HUES48 (cell line): Measurements from ENCODE around the gene DCANP1.

ENCODE experiments used
- H3K27ac ChIP-seq: one replicate; pipeline ENCODE4 v1.7.0; 2013; ENCODE audit warnings: low read depth, low read length, inconsistent platforms
- H3K27me3 ChIP-seq: 2 replicates; pipeline ENCODE4 v1.6.1; 2013; ENCODE audit warnings: mild to moderate bottlenecking, low read length; ENCODE audit not compliant: control insufficient read depth, insufficient read depth
- H3K36me3 ChIP-seq: 2 replicates; pipeline ENCODE4 v1.6.1; 2013; ENCODE audit warnings: low read length; ENCODE audit not compliant: control insufficient read depth, insufficient read depth
- H3K4me1 ChIP-seq: 2 replicates; pipeline ENCODE4 v1.6.1; 2013; ENCODE audit warnings: mild to moderate bottlenecking, low read length; ENCODE audit not compliant: control insufficient read depth, insufficient read depth
- H3K4me3 ChIP-seq: 2 replicates; pipeline ENCODE4 v1.5.1; 2013; ENCODE audit warnings: mild to moderate bottlenecking, low read depth, low read length
- H3K9ac ChIP-seq: 2 replicates; pipeline ENCODE4 v1.6.1; 2013; ENCODE audit warnings: mild to moderate bottlenecking, low read depth, low read length, moderate library complexity
- H3K9me3 ChIP-seq: 2 replicates; pipeline ENCODE4 v1.6.1; 2013; ENCODE audit warnings: low read length; ENCODE audit not compliant: control insufficient read depth, insufficient read depth

DCANP1 gene

GRCh38 chr5:135430135-135430437 lies 17.1 kb downstream of the DCANP1 start:
- Histone ChIP-seq H3K4me1 (no peaks in the 10 kb centered on the region), H3K9me3 (peaks cover 5% of the 10 kb centered on the region; the same call in 1 of the 2 replicates), H3K27ac (no peak overlapping the region), H3K4me3 (no peak overlapping the region), H3K36me3 (no peaks in the 10 kb centered on the region), H3K9ac (no peak overlapping the region), H3K27me3 (no peaks in the 10 kb centered on the region)

GRCh38 chr5:135429301-135430134 lies 17.6 kb downstream of the DCANP1 start:
- no peak overlapping the region for H3K4me3 ChIP-seq
- H3K9me3 ChIP-seq, result peaks cover 5% of the 10 kb centered on the region; the same call in 1 of the 2 replicates
- no peaks in the 10 kb centered on the region for H3K36me3 ChIP-seq
- no peaks in the 10 kb centered on the region for H3K4me1 ChIP-seq
- peaks cover 5% of the 10 kb centered on the region; the same call in 1 of the 2 replicates for H3K27me3 ChIP-seq
- H3K9ac ChIP-seq, result no peak overlapping the region
- no peak overlapping the region for H3K27ac ChIP-seq

GRCh38 chr5:135428586-135428985 lies 18.6 kb downstream of the DCANP1 start:
- Histone ChIP-seq H3K4me1 (no peaks in the 10 kb centered on the region), H3K4me3 (no peak overlapping the region), H3K9me3 (peaks cover 5% of the 10 kb centered on the region; the same call in 1 of the 2 replicates), H3K27me3 (peaks cover 7% of the 10 kb centered on the region; the same call in 1 of the 2 replicates), H3K27ac (no peak overlapping the region), H3K9ac (no peak overlapping the region), H3K36me3 (no peaks in the 10 kb centered on the region)

- H3K27me3 ChIP-seq, result peaks cover 12% of the 10 kb centered on the region; the same call in 1 of the 2 replicates
- peaks cover 5% of the 10 kb centered on the region; the same call in 1 of the 2 replicates for H3K9me3 ChIP-seq
- H3K27ac ChIP-seq, result no peak overlapping the region
- no peak overlapping the region for H3K4me3 ChIP-seq
- H3K36me3 ChIP-seq, result no peaks in the 10 kb centered on the region
- H3K9ac ChIP-seq, result no peak overlapping the region
- H3K4me1 ChIP-seq, result no peaks in the 10 kb centered on the region
These were observed 20.8 kb downstream of the DCANP1 start for GRCh38 chr5:135426102-135427082.

- no peak overlapping the region for H3K9ac ChIP-seq
- H3K4me1 ChIP-seq, result no peaks in the 10 kb centered on the region
- peaks cover 5% of the 10 kb centered on the region; the same call in 1 of the 2 replicates for H3K9me3 ChIP-seq
- no peak overlapping the region for H3K4me3 ChIP-seq
- no peaks in the 10 kb centered on the region for H3K36me3 ChIP-seq
- H3K27ac ChIP-seq, result no peak overlapping the region
- peaks cover 19% of the 10 kb centered on the region; the same call in 1 of the 2 replicates for H3K27me3 ChIP-seq
These were observed 21.5 kb downstream of the DCANP1 start for GRCh38 chr5:135425641-135426040.

- no peaks in the 10 kb centered on the region for H3K4me1 ChIP-seq
- H3K27me3 ChIP-seq, result peaks cover 23% of the 10 kb centered on the region; the same call in 1 of the 2 replicates
- H3K9ac ChIP-seq, result no peak overlapping the region
- H3K9me3 ChIP-seq, result peaks cover 4% of the 10 kb centered on the region; the same call in 1 of the 2 replicates
- no peak overlapping the region for H3K4me3 ChIP-seq
- no peaks in the 10 kb centered on the region for H3K36me3 ChIP-seq
- peak overlapping the region; percentile 25 for H3K27ac ChIP-seq
These were observed 23.3 kb downstream of the DCANP1 start for GRCh38 chr5:135423846-135424168.

- Histone ChIP-seq H3K9ac (no peak overlapping the region), H3K36me3 (no peaks in the 10 kb centered on the region), H3K27me3 (peaks cover 26% of the 10 kb centered on the region), H3K27ac (peak overlapping the region; percentile 25), H3K9me3 (no peaks in the 10 kb centered on the region), H3K4me1 (no peaks in the 10 kb centered on the region), H3K4me3 (no peak overlapping the region)
These were observed 23.9 kb downstream of the DCANP1 start for GRCh38 chr5:135423146-135423845.

GRCh38 chr5:135422419-135422818 lies 24.7 kb downstream of the DCANP1 start:
- Histone ChIP-seq H3K4me1 (no peaks in the 10 kb centered on the region), H3K9me3 (no peaks in the 10 kb centered on the region), H3K4me3 (no peak overlapping the region), H3K27me3 (peaks cover 28% of the 10 kb centered on the region), H3K36me3 (no peaks in the 10 kb centered on the region), H3K9ac (no peak overlapping the region), H3K27ac (no peak overlapping the region)

- Histone ChIP-seq H3K9ac (no peak overlapping the region), H3K4me1 (no peaks in the 10 kb centered on the region), H3K36me3 (no peaks in the 10 kb centered on the region), H3K27me3 (peaks cover 21% of the 10 kb centered on the region), H3K4me3 (no peak overlapping the region), H3K9me3 (no peaks in the 10 kb centered on the region), H3K27ac (no peak overlapping the region)
These were observed 30.1 kb downstream of the DCANP1 start for GRCh38 chr5:135417083-135417482.

- 0 out of 2 replicates have a peak, but pooled peaks cover 2% of the 10 kb centered on the region for H3K9me3 ChIP-seq
- H3K4me3 ChIP-seq, result no peak overlapping the region
- H3K36me3 ChIP-seq, result no peaks in the 10 kb centered on the region
- no peak overlapping the region for H3K9ac ChIP-seq
- peaks cover 62% of the 10 kb centered on the region for H3K27me3 ChIP-seq
- H3K4me1 ChIP-seq, result peaks cover 24% of the 10 kb centered on the region
- no peak overlapping the region for H3K27ac ChIP-seq
These were observed 42.1 kb downstream of the DCANP1 start for GRCh38 chr5:135405082-135405481.
